ENCODE data around the gene TENM3. TPM values are rescaled to one million over a fixed set of nuclear protein-coding genes. Genes with fewer than 3 reads are reported as not detected.

TENM3 gene
- total RNA-seq, 1 experiment from 2014 or later: not detected

DNA sequence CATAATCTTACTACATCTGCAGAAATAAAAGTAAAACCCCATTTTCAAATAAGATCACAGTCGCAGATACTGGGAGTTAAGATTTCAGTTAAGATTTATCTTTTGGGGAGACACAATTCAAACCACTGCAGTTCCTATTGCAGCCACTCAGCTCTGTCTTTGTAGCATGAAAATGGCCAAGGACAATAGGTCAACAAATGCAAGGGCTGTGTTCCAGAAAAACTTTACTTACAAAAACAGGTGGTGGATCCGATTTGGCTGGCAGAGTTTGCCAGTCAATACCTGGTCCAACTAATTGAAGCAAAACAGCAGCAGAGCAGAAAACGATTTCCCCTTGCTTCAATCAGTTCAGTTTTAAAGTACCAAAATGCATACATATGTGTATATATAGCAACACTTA, 77.4 kb downstream of the TENM3 start:
- DNase-seq: no peak
- no peaks in the 10 kb centered on the region for H3K79me2 ChIP-seq (ENCODE audit: low read length)
- H3K27ac ChIP-seq (ENCODE audit: low read length): no peak overlapping the region
- H3K4me2 ChIP-seq (ENCODE audit: low read depth, low read length, poor library complexity, severe bottlenecking): no peak overlapping the region
- no peaks in the 10 kb centered on the region for H3K9me3 ChIP-seq (ENCODE audit: low read length)
- H3K27me3 ChIP-seq (ENCODE audit: low read length): no peaks in the 10 kb centered on the region
- no peak overlapping the region for H2AFZ ChIP-seq (ENCODE audit: low read length)
- H3K4me3 ChIP-seq (ENCODE audit: low read length): no peak overlapping the region
- no peaks in the 10 kb centered on the region for H3K4me1 ChIP-seq (ENCODE audit: low read length)
- H4K20me1 ChIP-seq (ENCODE audit: insufficient read depth, low read depth, low read length): no peaks in the 10 kb centered on the region
- no peaks in the 10 kb centered on the region for H3K9me2 ChIP-seq (replicated peaks; ENCODE audit: insufficient read depth, low read length)
- no peaks in the 10 kb centered on the region for H3K36me3 ChIP-seq (ENCODE audit: insufficient read depth, low read length)
- no peak overlapping the region for H3K9ac ChIP-seq (ENCODE audit: low read length)

DNA sequence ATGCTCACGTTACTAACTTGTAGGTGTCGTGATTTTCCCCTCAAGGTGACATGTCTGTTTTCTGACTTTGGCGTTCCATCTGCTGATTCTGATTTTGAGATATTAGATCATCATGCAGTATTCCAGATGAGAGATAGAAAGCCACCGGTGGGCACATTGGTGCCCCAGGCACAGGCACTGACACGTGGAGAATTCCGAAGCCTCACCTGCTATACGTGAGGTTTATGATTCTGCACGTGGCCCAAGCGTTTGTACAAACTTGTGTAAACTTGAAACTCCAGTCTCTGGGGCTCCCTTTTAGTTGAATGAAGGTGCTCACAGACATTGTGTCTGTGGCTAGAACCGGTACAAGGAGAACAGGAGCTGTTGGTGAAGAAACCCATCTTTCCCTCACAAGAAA, 81.1 kb downstream of the TENM3 start:
- Histone ChIP-seq H3K36me3 (ENCODE audit: insufficient read depth, low read length) (no peaks in the 10 kb centered on the region), H3K9me3 (ENCODE audit: low read length) (no peaks in the 10 kb centered on the region), H2AFZ (ENCODE audit: low read length) (no peak overlapping the region), H3K27ac (ENCODE audit: low read length) (no peak overlapping the region), H3K9ac (ENCODE audit: low read length) (no peak overlapping the region), H3K4me2 (ENCODE audit: low read depth, low read length, poor library complexity, severe bottlenecking) (no peak overlapping the region), H3K79me2 (ENCODE audit: low read length) (no peaks in the 10 kb centered on the region), H3K4me3 (ENCODE audit: low read length) (no peak overlapping the region), H3K27me3 (ENCODE audit: low read length) (no peaks in the 10 kb centered on the region), H3K9me2 (replicated peaks; ENCODE audit: insufficient read depth, low read length) (no peaks in the 10 kb centered on the region), H3K4me1 (ENCODE audit: low read length) (no peaks in the 10 kb centered on the region), H4K20me1 (ENCODE audit: insufficient read depth, low read depth, low read length) (no peaks in the 10 kb centered on the region)
- no peak for DNase-seq

DNA sequence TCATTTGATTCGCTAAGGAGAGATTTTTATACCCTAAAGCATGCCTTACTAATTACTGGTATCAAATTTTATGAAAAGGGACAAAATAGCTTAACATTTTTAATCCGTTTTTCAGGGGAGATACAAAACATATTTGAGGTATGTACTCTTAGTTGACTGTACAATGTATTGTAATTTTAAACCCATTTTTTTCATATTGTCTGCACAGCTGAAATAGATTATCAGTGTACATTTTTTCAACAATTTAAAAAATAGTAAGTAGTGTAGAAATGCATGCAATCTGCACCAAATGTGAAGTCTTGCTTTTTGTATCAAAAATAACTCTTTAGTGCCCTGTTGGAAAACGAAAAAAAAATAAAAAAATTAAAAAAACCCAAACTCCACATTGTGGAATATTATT, 82.2 kb downstream of the TENM3 start:
- Histone ChIP-seq H4K20me1 (ENCODE audit: insufficient read depth, low read depth, low read length) (no peaks in the 10 kb centered on the region), H3K9ac (ENCODE audit: low read length) (no peak overlapping the region), H3K4me2 (ENCODE audit: low read depth, low read length, poor library complexity, severe bottlenecking) (no peak overlapping the region), H3K36me3 (ENCODE audit: insufficient read depth, low read length) (no peaks in the 10 kb centered on the region), H3K9me3 (ENCODE audit: low read length) (no peaks in the 10 kb centered on the region), H3K27me3 (ENCODE audit: low read length) (no peaks in the 10 kb centered on the region), H3K79me2 (ENCODE audit: low read length) (no peaks in the 10 kb centered on the region), H2AFZ (ENCODE audit: low read length) (no peak overlapping the region), H3K27ac (ENCODE audit: low read length) (no peak overlapping the region), H3K4me1 (ENCODE audit: low read length) (no peaks in the 10 kb centered on the region), H3K4me3 (ENCODE audit: low read length) (no peak overlapping the region), H3K9me2 (replicated peaks; ENCODE audit: insufficient read depth, low read length) (no peaks in the 10 kb centered on the region)
- no peak for DNase-seq

DNA sequence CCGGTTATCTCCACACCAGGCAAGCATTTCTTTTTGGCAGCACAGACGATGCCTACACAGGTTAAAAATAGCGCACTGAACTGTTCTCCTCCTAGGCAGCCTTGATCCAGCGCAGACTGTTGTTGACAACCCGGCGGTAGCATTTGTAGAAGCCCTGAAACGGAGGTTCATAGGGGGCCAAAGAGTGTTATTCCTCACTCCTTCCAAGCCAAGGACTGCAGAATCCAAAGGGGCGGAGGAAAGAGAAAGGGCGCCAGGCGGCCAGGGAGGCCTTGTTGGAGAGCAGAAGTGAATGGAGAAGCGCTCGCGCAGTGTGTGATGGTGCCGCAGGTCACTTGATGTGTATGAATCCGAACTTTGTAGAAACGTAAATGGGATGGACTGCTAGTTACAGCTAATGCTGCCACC, 82.7 kb downstream of the TENM3 start:
- Histone ChIP-seq H3K4me3 (ENCODE audit: low read length) (no peak overlapping the region), H3K9me2 (replicated peaks; ENCODE audit: insufficient read depth, low read length) (no peaks in the 10 kb centered on the region), H4K20me1 (ENCODE audit: insufficient read depth, low read depth, low read length) (no peaks in the 10 kb centered on the region), H3K27ac (ENCODE audit: low read length) (no peak overlapping the region), H3K9me3 (ENCODE audit: low read length) (no peaks in the 10 kb centered on the region), H3K36me3 (ENCODE audit: insufficient read depth, low read length) (no peaks in the 10 kb centered on the region), H3K4me1 (ENCODE audit: low read length) (no peaks in the 10 kb centered on the region), H3K27me3 (ENCODE audit: low read length) (no peaks in the 10 kb centered on the region), H2AFZ (ENCODE audit: low read length) (no peak overlapping the region), H3K4me2 (ENCODE audit: low read depth, low read length, poor library complexity, severe bottlenecking) (no peak overlapping the region), H3K79me2 (ENCODE audit: low read length) (no peaks in the 10 kb centered on the region), H3K9ac (ENCODE audit: low read length) (no peak overlapping the region)
- no peak for DNase-seq

DNA sequence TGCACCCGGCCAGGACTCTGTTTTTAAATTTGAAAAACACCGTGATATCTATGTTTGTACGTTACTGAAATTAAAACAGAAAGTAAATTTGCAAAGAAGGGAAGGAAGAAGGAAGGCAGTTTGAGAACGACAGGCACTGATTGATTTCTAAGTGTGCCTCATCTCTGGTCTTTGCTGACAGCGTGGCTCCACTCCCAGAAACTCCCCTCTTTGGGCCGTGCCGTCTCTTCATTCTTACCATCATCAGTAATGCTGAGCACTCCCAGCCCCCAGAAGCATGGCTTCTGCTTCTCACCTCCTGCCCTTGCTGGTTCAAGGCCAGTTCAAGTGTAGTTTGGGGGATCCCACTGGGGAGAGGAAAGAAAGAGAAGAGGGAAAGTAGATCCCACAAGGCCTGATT, 85.3 kb downstream of the TENM3 start:
- DNase-seq: no peak
- Histone ChIP-seq H3K79me2 (ENCODE audit: low read length) (no peaks in the 10 kb centered on the region), H3K27ac (ENCODE audit: low read length) (no peak overlapping the region)

DNA sequence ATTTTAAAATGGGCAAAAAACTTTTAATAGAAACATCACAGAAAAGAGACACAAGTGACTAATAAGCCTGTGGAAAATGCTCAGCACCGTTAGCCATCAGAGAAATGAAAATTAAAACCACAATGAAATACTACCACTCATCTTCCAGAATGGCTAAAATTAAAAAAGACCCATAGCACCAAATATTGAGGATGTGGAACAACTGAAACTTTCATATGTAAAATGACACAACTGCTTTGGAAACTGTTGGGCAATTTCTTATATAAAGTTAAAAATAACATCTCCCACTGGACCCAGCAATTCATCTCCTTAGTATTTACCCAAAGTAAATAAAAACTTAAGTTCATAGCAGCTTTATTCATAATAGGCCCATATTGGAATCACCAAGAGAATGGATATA, 94.2 kb downstream of the TENM3 start:
- Histone ChIP-seq H3K79me2 (ENCODE audit: low read length) (no peaks in the 10 kb centered on the region), H3K9me3 (ENCODE audit: low read length) (no peaks in the 10 kb centered on the region), H3K4me1 (ENCODE audit: low read length) (no peaks in the 10 kb centered on the region), H2AFZ (ENCODE audit: low read length) (no peak overlapping the region), H3K4me3 (ENCODE audit: low read length) (no peak overlapping the region), H4K20me1 (ENCODE audit: insufficient read depth, low read depth, low read length) (no peaks in the 10 kb centered on the region), H3K36me3 (ENCODE audit: insufficient read depth, low read length) (no peaks in the 10 kb centered on the region), H3K9ac (ENCODE audit: low read length) (no peak overlapping the region), H3K27me3 (ENCODE audit: low read length) (no peaks in the 10 kb centered on the region), H3K27ac (ENCODE audit: low read length) (no peak overlapping the region), H3K9me2 (replicated peaks; ENCODE audit: insufficient read depth, low read length) (no peaks in the 10 kb centered on the region), H3K4me2 (ENCODE audit: low read depth, low read length, poor library complexity, severe bottlenecking) (no peak overlapping the region)
- no peak for DNase-seq

More for the DNA sequence above, 85.3 kb downstream of the TENM3 start:
- H3K4me3 ChIP-seq (ENCODE audit: low read length): no peak overlapping the region
- H3K36me3 ChIP-seq (ENCODE audit: insufficient read depth, low read length): no peaks in the 10 kb centered on the region
- no peaks in the 10 kb centered on the region for H3K4me1 ChIP-seq (ENCODE audit: low read length)
- no peak overlapping the region for H2AFZ ChIP-seq (ENCODE audit: low read length)
- no peak overlapping the region for H3K4me2 ChIP-seq (ENCODE audit: low read depth, low read length, poor library complexity, severe bottlenecking)
- H3K9me2 ChIP-seq (replicated peaks; ENCODE audit: insufficient read depth, low read length): no peaks in the 10 kb centered on the region
- H3K27me3 ChIP-seq (ENCODE audit: low read length): no peaks in the 10 kb centered on the region
- no peaks in the 10 kb centered on the region for H4K20me1 ChIP-seq (ENCODE audit: insufficient read depth, low read depth, low read length)
- H3K9me3 ChIP-seq (ENCODE audit: low read length): no peaks in the 10 kb centered on the region
- H3K9ac ChIP-seq (ENCODE audit: low read length): no peak overlapping the region

DNA sequence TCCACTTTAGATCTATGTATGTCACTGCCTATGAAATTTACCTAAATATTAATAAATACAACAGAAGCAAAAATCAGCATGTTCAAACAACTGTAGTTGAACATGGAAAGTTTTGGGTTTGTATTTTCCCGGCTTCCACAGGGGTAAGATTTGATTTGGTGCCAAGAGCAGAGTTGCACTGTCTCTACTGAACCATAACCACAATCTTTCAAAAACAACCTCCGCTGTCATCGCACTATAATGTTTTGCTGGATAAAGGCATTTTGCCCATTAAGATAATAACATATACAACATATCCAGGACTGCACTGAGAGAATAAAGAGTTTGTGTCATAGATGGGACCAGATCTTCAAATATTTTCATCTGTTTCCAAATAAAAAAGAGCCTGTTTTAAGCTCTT, 94.9 kb downstream of the TENM3 start:
- no peak for DNase-seq
- H3K4me2 ChIP-seq (ENCODE audit: low read depth, low read length, poor library complexity, severe bottlenecking): no peak overlapping the region
- no peaks in the 10 kb centered on the region for H3K9me2 ChIP-seq (replicated peaks; ENCODE audit: insufficient read depth, low read length)
- H3K9me3 ChIP-seq (ENCODE audit: low read length): no peaks in the 10 kb centered on the region
- H3K27me3 ChIP-seq (ENCODE audit: low read length): no peaks in the 10 kb centered on the region
- H3K9ac ChIP-seq (ENCODE audit: low read length): no peak overlapping the region
- no peaks in the 10 kb centered on the region for H4K20me1 ChIP-seq (ENCODE audit: insufficient read depth, low read depth, low read length)
- H3K4me3 ChIP-seq (ENCODE audit: low read length): no peak overlapping the region
- H3K79me2 ChIP-seq (ENCODE audit: low read length): no peaks in the 10 kb centered on the region
- no peaks in the 10 kb centered on the region for H3K4me1 ChIP-seq (ENCODE audit: low read length)
- H2AFZ ChIP-seq (ENCODE audit: low read length): no peak overlapping the region
- H3K27ac ChIP-seq (ENCODE audit: low read length): no peak overlapping the region
- no peaks in the 10 kb centered on the region for H3K36me3 ChIP-seq (ENCODE audit: insufficient read depth, low read length)

DNA sequence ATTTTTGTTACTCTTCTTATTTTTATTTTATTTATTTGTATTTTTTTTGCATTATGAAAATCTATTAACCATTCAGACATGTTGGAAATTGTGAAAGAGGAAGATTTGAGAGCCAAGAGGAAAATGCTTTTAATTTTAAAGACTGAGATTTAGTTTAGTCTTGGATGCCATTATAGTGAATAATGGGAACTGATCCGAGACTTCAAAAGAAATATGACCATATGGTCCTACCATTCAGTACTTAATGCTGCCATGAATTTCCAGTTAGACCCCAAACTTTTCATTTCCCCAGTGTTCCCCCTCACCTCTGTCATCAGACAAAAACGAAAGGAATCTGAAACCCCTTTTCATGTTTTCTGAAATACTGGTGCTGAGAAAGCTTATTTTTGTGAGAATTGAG, 95.5 kb downstream of the TENM3 start:
- H3K4me2 ChIP-seq (ENCODE audit: low read depth, low read length, poor library complexity, severe bottlenecking): no peak overlapping the region
- no peaks in the 10 kb centered on the region for H3K9me2 ChIP-seq (replicated peaks; ENCODE audit: insufficient read depth, low read length)
- H3K4me3 ChIP-seq (ENCODE audit: low read length): no peak overlapping the region
- no peak overlapping the region for H3K9ac ChIP-seq (ENCODE audit: low read length)
- H3K36me3 ChIP-seq (ENCODE audit: insufficient read depth, low read length): no peaks in the 10 kb centered on the region
- no peak for DNase-seq
- H4K20me1 ChIP-seq (ENCODE audit: insufficient read depth, low read depth, low read length): no peaks in the 10 kb centered on the region
- no peaks in the 10 kb centered on the region for H3K9me3 ChIP-seq (ENCODE audit: low read length)
- no peaks in the 10 kb centered on the region for H3K79me2 ChIP-seq (ENCODE audit: low read length)
- H3K4me1 ChIP-seq (ENCODE audit: low read length): no peaks in the 10 kb centered on the region
- H3K27me3 ChIP-seq (ENCODE audit: low read length): no peaks in the 10 kb centered on the region
- no peak overlapping the region for H3K27ac ChIP-seq (ENCODE audit: low read length)
- no peak overlapping the region for H2AFZ ChIP-seq (ENCODE audit: low read length)

DNA sequence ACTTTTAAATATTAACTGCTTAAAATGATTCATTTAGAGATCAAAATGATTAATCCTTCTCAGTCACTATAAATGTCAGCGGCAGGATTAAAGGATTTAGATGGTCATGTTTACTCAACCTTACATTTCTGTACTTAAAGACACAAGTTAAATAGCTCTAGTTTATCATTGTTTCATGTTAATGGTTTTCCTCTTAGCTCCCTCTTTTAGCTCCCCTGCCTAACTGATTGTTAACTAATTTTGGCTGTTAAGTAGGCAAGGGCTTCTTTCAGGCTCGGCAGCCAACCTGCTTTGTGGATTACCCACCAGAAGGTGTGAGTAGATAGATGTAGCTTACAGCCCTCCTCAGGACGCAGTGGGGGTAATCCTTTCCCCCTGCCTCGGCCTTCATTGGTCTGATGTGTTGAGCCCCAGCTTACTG, 96.0 kb downstream of the TENM3 start:
- no peaks in the 10 kb centered on the region for H3K27me3 ChIP-seq (ENCODE audit: low read length)
- H3K4me2 ChIP-seq (ENCODE audit: low read depth, low read length, poor library complexity, severe bottlenecking): no peak overlapping the region
- DNase-seq: no peak
- H3K79me2 ChIP-seq (ENCODE audit: low read length): no peaks in the 10 kb centered on the region
- H3K4me1 ChIP-seq (ENCODE audit: low read length): no peaks in the 10 kb centered on the region
- H3K9me3 ChIP-seq (ENCODE audit: low read length): no peaks in the 10 kb centered on the region
- no peak overlapping the region for H3K27ac ChIP-seq (ENCODE audit: low read length)
- H3K36me3 ChIP-seq (ENCODE audit: insufficient read depth, low read length): no peaks in the 10 kb centered on the region
- H3K9me2 ChIP-seq (replicated peaks; ENCODE audit: insufficient read depth, low read length): no peaks in the 10 kb centered on the region
- H3K9ac ChIP-seq (ENCODE audit: low read length): no peak overlapping the region
- H3K4me3 ChIP-seq (ENCODE audit: low read length): no peak overlapping the region
- no peaks in the 10 kb centered on the region for H4K20me1 ChIP-seq (ENCODE audit: insufficient read depth, low read depth, low read length)
- no peak overlapping the region for H2AFZ ChIP-seq (ENCODE audit: low read length)
